Spleen (tissue), 11 donors: ENCODE results near the gene RACGAP1. TPM values are rescaled to one million over a fixed set of nuclear protein-coding genes. Genes with fewer than 3 reads are reported as not detected.

ENCODE experiments used
- DNase-seq: peaks from one replicate; pipeline ENCODE4 v3.0.0-alpha.2; 2020
- H3K27ac ChIP-seq, 8 donors: fragments of 200-600 bp; sonication (generic) in 7 of 8; 1 replicate in 4 of 8; 2 replicates in 4 of 8; pipeline versions ENCODE4 v1.5.0 to v1.8.0; 2016 to 2021; ENCODE audit warnings: inconsistent platforms in 4 of 8, mild to moderate bottlenecking in 4 of 8, moderate library complexity in 1 of 8
- H3K27me3 ChIP-seq, 7 donors: fragments of 200-600 bp; sonication (generic) in 6 of 7; replicated peaks in 1 of 7; 1 replicate in 4 of 7; 2 replicates in 3 of 7; pipeline versions ENCODE4 v1.5.0 to v1.8.0; 2016 to 2021; ENCODE audit warnings: inconsistent platforms in 3 of 7, mild to moderate bottlenecking in 1 of 7
- H3K36me3 ChIP-seq, 6 donors: fragments of 200-600 bp; sonication (generic) in 5 of 6; 1 replicate in 4 of 6; 2 replicates in 2 of 6; pipeline versions ENCODE4 v1.5.0 to v1.8.0; 2016 to 2021; ENCODE audit warnings: inconsistent platforms in 2 of 6
- H3K4me1 ChIP-seq, 6 donors: fragments of 200-600 bp; sonication (generic) in 5 of 6; 1 replicate in 3 of 6; 2 replicates in 3 of 6; pipeline versions ENCODE4 v1.5.0 to v1.8.0; 2016 to 2021; ENCODE audit warnings: inconsistent platforms in 3 of 6
- H3K4me3 ChIP-seq, 8 donors: fragments of 200-600 bp; sonication (generic) in 7 of 8; 1 replicate in 4 of 8; 2 replicates in 4 of 8; pipeline versions ENCODE4 v1.5.0 to v1.8.0; 2016 to 2021; ENCODE audit warnings: inconsistent platforms in 4 of 8, mild to moderate bottlenecking in 4 of 8, moderate library complexity in 2 of 8
- H3K9me3 ChIP-seq, 8 donors: fragments of 200-600 bp; sonication (generic) in 7 of 8; 1 replicate in 4 of 8; 2 replicates in 4 of 8; pipeline versions ENCODE4 v1.5.0 to v1.8.0; 2016 to 2021; ENCODE audit warnings: inconsistent platforms in 4 of 8
- CTCF ChIP-seq, 11 experiments: fragments of 200-600 bp in 7 of 11; fragments of 450-650 bp in 4 of 11; sonication (generic) in 4 of 11; IDR thresholded peaks in 8 of 11; conservative IDR thresholded peaks in 3 of 11; 1 replicate in 7 of 11; 2 replicates in 4 of 11; pipeline versions ENCODE4 v1.4.0 to v1.8.0; 2016 to 2021; ENCODE audit warnings: antibody characterized with exemption in 11 of 11, inconsistent platforms in 4 of 11, mild to moderate bottlenecking in 1 of 11
- POLR2A ChIP-seq, 3 donors: fragments of 450-650 bp; IDR thresholded peaks; one replicate each; pipeline ENCODE4 v1.5.1; 2017; ENCODE audit warnings: antibody characterized with exemption in 3 of 3, mild to moderate bottlenecking in 1 of 3
- POLR2AphosphoS5 ChIP-seq, 3 donors: sonication (generic); formaldehyde crosslinking; IDR thresholded peaks; one replicate each; pipeline ENCODE4 v1.5.1; 2017; ENCODE audit warnings: antibody characterized with exemption in 3 of 3
- WGBS, 5 donors: extraction: QIAGEN DNeasy Blood & Tissue Kit in 3 of 5; methylation state at CpG; one replicate each; pipeline versions ENCODE4 v1.1.5 to v1.1.7; 2013 to 2018; 5-methylcytosine and 5-hydroxymethylcytosine counted together
- intact Hi-C: fragments of 100-400 bp; cut with DNase I; formaldehyde crosslinking; loops from one replicate; pipeline ENCODE4 v1.15.0; 2023; ENCODE audit warnings: low total_unique reads
- polyA plus RNA-seq, 3 donors: library from polyadenylated mRNA; stranded (reverse); fragments of 200-250 nt; gene quantifications; one replicate each; pipeline ENCODE4 v1.2.1, GENCODE V29; 2013
- total RNA-seq, 7 donors: library from RNA; depleted of rRNA in 3 of 7; stranded (reverse); fragments of >200 nt in 3 of 7; fragmentation: NEBNext Ultra II Directional in 4 of 7; extraction: Animal tissue kit (Norgen Biotek cat#: 25700) in 4 of 7; gene quantifications; one replicate each; pipeline versions ENCODE4 v1.1.0 to v1.2.1, GENCODE V29; 2016 to 2021
- donor health status: healthy with polysubstance abuse.
- donor health status: DM: no; HTN: no; CAD: no; lungs with moderate emphysema.
- donor health status: DM: no; HTN: no; CAD: no.
- donor health status: Bipolar disorder and iron deficiency.
- donor health status: healthy.
- donor health status: DM: no; HTN: no; CAD: no.
- donor health status: DM: yes; HTN: yes; CAD: no.

The RACGAP1 gene
- total and polyA plus RNA-seq, 10 donors, result 3.4 to 21.1 (median 9.4) TPM

GRCh38 chr12:50042693-50043092 is 17.4 kb upstream of the RACGAP1 start:
- Histone ChIP-seq H3K9me3 (no peaks in the 10 kb centered on the region), H3K27me3 (peaks cover 0 to 1% (median 0%) of the 10 kb centered on the region in 7 donors), H3K4me3 (no peak overlapping the region), H3K27ac (no peak overlapping the region), H3K36me3 (no peaks in the 10 kb centered on the region), H3K4me1 (peaks cover 0 to 5% (median 0%) of the 10 kb centered on the region in 6 donors)
- intact Hi-C loops, result no loop called here
- TF ChIP-seq CTCF (IDR thresholded peaks at IDR 0.05 in 8 of 11, conservative IDR thresholded peaks at IDR 0.05 in 3 of 11) (no peak), POLR2AphosphoS5 (IDR thresholded peaks at IDR 0.05) (no peak), POLR2A (IDR thresholded peaks at IDR 0.05) (no peak)
- DNase-seq, result no peak
- WGBS, 5 donors, result 80 to 83% (median 82%) methylated on average over 6 of the region's 6 CpGs

DNA sequence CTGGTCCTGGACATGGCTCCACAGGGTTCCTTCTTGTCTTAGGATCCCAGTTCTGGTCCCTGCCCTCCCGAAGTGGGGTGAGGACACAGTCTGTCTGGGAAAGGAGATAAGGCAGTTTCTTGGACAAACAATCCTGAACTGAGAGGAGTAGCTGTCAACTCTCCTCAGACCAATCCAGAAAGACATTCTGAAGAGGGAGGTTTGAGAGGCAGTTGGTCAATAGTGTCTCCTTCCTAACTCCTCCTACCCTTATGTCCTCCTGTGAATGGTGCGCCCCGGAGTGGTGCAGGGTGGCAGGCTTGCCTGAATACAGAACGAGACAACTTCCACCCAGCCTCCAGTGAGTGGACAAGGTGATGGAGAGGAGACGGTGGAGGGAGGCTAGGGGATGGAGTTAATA is 16.7 kb upstream of the RACGAP1 start:
- Histone ChIP-seq H3K27me3 (peaks cover 0 to 2% (median 0%) of the 10 kb centered on the region in 7 donors), H3K4me3 (no peak overlapping the region), H3K9me3 (no peaks in the 10 kb centered on the region), H3K27ac (no peak overlapping the region), H3K36me3 (no peaks in the 10 kb centered on the region), H3K4me1 (peaks cover 0 to 5% (median 0%) of the 10 kb centered on the region in 6 donors)
- intact Hi-C loops, result no loop called here
- WGBS, 5 donors, result 76 to 89% (median 87%) methylated on average over 5 of the region's 5 CpGs
- DNase-seq, result peak; percentile 23
- TF ChIP-seq POLR2A (IDR thresholded peaks at IDR 0.05) (no peak), POLR2AphosphoS5 (IDR thresholded peaks at IDR 0.05) (no peak), CTCF (IDR thresholded peaks at IDR 0.05 in 8 of 11, conservative IDR thresholded peaks at IDR 0.05 in 3 of 11) (no peak)

DNA sequence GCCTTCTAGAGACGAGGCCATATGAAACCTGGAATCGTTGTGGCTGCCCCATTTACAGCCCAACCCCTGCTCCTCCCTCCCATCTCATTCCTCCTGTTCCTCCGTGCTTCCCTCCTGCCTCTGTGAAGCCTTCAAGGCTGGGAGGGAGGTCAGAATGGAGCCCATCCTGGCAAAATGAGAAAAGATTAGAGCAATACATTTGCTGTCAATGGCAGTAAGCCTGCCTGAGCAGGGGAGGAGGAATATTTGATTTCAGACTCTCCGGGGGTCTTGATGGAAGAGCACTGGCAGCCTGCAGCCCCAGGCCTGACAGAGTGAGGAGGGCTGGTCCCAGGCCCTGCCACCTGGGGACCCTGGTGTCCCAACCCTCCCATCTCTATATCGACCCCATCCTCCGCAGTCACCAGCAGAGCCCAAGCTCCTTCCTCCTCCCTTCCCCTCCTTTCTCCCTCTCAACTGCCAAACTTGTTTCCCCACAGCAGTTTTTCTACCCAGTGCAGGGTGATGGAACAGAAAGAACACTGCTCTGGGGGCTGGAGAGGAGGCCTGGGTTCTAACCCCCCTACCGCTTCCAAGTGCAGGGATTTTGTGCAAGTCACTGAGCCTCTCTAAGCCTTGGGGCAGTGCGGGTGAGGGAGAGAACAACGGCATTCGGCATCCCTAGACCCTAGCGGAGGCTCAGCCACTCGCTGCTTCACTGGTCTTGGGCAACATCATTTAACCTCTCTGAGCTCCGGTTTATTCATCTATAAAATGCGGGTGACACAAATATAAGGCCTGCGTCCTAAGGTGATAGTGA is 16.0 kb upstream of the RACGAP1 start:
- DNase-seq, result peak; percentile 63
- H3K27ac ChIP-seq, result no peak overlapping the region
- no peak for TF ChIP-seq CTCF (IDR thresholded peaks at IDR 0.05 in 8 of 11, conservative IDR thresholded peaks at IDR 0.05 in 3 of 11)
- no peak for TF ChIP-seq POLR2AphosphoS5 (IDR thresholded peaks at IDR 0.05)
- no peak for TF ChIP-seq POLR2A (IDR thresholded peaks at IDR 0.05)
- peaks cover 0 to 9% (median 0%) of the 10 kb centered on the region in 7 donors for H3K27me3 ChIP-seq
- H3K4me3 ChIP-seq, result no peak overlapping the region
- no peaks in the 10 kb centered on the region for H3K36me3 ChIP-seq
- intact Hi-C loops, result no loop called here
- peaks cover 0 to 5% (median 0%) of the 10 kb centered on the region in 6 donors for H3K4me1 ChIP-seq
- H3K9me3 ChIP-seq, result no peaks in the 10 kb centered on the region
- 78 to 86% (median 84%) methylated on average over 15 of the region's 15 CpGs for WGBS, 5 donors

DNA sequence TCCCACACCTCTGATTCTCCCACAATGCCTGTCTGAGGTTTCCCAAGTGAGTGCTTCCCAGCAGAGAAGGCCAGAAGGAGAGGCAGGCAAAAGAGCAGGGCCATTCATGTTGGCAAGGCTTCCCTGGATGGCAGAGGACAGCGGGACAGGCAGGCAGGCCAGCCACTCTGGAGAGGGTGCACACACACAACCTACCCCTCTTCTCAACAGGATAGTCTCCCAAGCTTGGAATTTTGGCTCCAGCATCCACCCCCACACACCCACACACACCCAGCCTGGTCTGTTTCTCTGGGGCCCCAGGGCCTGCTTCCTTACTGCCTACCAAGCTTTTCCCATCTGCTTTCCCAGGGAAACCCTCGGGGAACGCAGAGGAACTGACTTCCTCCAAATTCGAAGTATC is 15.4 kb upstream of the RACGAP1 start:
- H3K27ac ChIP-seq, result no peak overlapping the region
- peaks cover 0 to 12% (median 0%) of the 10 kb centered on the region in 7 donors for H3K27me3 ChIP-seq
- 67 to 83% (median 70%) methylated on average over 4 of the region's 4 CpGs for WGBS, 5 donors
- intact Hi-C loops, result no loop called here
- no peaks in the 10 kb centered on the region for H3K9me3 ChIP-seq
- no peaks in the 10 kb centered on the region for H3K36me3 ChIP-seq
- no peak overlapping the region for H3K4me3 ChIP-seq
- H3K4me1 ChIP-seq, result peaks cover 0 to 5% (median 0%) of the 10 kb centered on the region in 6 donors
- peak; percentile 52 for DNase-seq
- TF ChIP-seq POLR2AphosphoS5 (IDR thresholded peaks at IDR 0.05) (no peak), CTCF (IDR thresholded peaks at IDR 0.05 in 8 of 11, conservative IDR thresholded peaks at IDR 0.05 in 3 of 11) (no peak), POLR2A (IDR thresholded peaks at IDR 0.05) (no peak)
